MM.1S (cell line): Measurements from ENCODE around the gene NLGN1.

Experiments used
- CTCF ChIP-seq: fragments of 300-600 bp; sonication (generic); IDR thresholded peaks from 2 replicates; pipeline ENCODE4 v1.5.1; 2016; ENCODE audit warnings: antibody characterized with exemption, low read length, mixed read lengths
- EZH2 ChIP-seq: fragments of 300-600 bp; sonication (generic); optimal IDR thresholded peaks from 2 replicates; pipeline ENCODE3; 2017; ENCODE audit warnings: low read depth, mild to moderate bottlenecking, antibody characterized with exemption, low read length, mixed read lengths
- EZH2phosphoT487 ChIP-seq: fragments of 300-600 bp; sonication (generic); IDR thresholded peaks from 2 replicates; pipeline ENCODE4 v1.6.1; 2018; ENCODE audit warnings: antibody characterized with exemption, low read length

GRCh38 chr3:174321548-174321947, 924.0 kb downstream of the NLGN1 start:
- TF ChIP-seq EZH2phosphoT487 (no peak), CTCF (no peak), EZH2 (no peak)
